Activated CD4-positive, alpha-beta T cell treated with anti-CD3 and anti-CD28 coated beads, Interleukin-2, amount 50 U/mL, for 4 hours (primary cell): ENCODE results near the gene ERN1.
A peak's percentile ranks its signal among the peaks of the same experiment; 100 is the strongest.

ENCODE experiments used
- DNase-seq, 2 experiments: peaks; one replicate each; pipeline ENCODE4 v3.0.0-alpha.2; 2020

ERN1 gene

GRCh38 chr17:64056269-64057005 lies 73.5 kb downstream of the ERN1 start:
- no peak for DNase-seq

- no peak for DNase-seq
Measured at GRCh38 chr17:64055183-64056142, 74.5 kb downstream of the ERN1 start.

GRCh38 chr17:64054304-64054703 lies 75.6 kb downstream of the ERN1 start:
- no peak for DNase-seq

GRCh38 chr17:64053101-64053500 lies 76.8 kb downstream of the ERN1 start:
- DNase-seq, result no peak

- no peak for DNase-seq
Measured at GRCh38 chr17:64051153-64051552, 78.8 kb downstream of the ERN1 start.

- DNase-seq, result no peak
Measured at GRCh38 chr17:64048805-64049204, 81.1 kb downstream of the ERN1 start.

GRCh38 chr17:64045176-64045575 lies 84.8 kb downstream of the ERN1 start:
- no peak for DNase-seq

- DNase-seq, result no peak
Measured at GRCh38 chr17:64042700-64043485, 87.1 kb downstream of the ERN1 start.

GRCh38 chr17:64041912-64042311 lies 88.0 kb downstream of the ERN1 start:
- DNase-seq, result no peak

- DNase-seq, result no peak
Measured at GRCh38 chr17:64040206-64040605, 89.7 kb downstream of the ERN1 start.

- no peak for DNase-seq
Measured at GRCh38 chr17:64039106-64039400, 90.9 kb downstream of the ERN1 start.

GRCh38 chr17:64038331-64039105 lies 91.4 kb downstream of the ERN1 start:
- no peak for DNase-seq

- no peak for DNase-seq
Measured at GRCh38 chr17:64037802-64038201, 92.1 kb downstream of the ERN1 start.

GRCh38 chr17:64037180-64037579 lies 92.8 kb downstream of the ERN1 start:
- DNase-seq, result no peak

GRCh38 chr17:64036198-64036922 lies 93.6 kb downstream of the ERN1 start:
- no peak for DNase-seq

- DNase-seq, result no peak
Measured at GRCh38 chr17:64032081-64032480, 97.9 kb downstream of the ERN1 start.

- peak; percentile 67 to 72 for DNase-seq
Measured at GRCh38 chr17:64028874-64029464, 101.0 kb downstream of the ERN1 start.

- peak; percentile 84 to 87 for DNase-seq
Measured at GRCh38 chr17:64025732-64026294, 104.1 kb downstream of the ERN1 start.

GRCh38 chr17:64024781-64025731 lies 104.9 kb downstream of the ERN1 start:
- DNase-seq, result peak in 1 of 2 experiments; percentile 26

- DNase-seq, result no peak
Measured at GRCh38 chr17:64024215-64024654, 105.7 kb downstream of the ERN1 start.
